HG03159 (cell line): ENCODE results near the gene PLAU.
"Not testable (repeated sequence)": the region's sequence is repeated elsewhere in the genome, so short reads cannot be mapped to it uniquely, and the experiment has no call there.

ENCODE experiments used
- ATAC-seq: cut with Tn5 transposase; IDR thresholded peaks from one replicate; pipeline ENCODE4 v1.9.1; 2021; ENCODE audit warnings: mild to moderate bottlenecking, moderate library complexity; ENCODE audit not compliant: unreplicated experiment

PLAU gene

GRCh38 chr10:73948947-73949633, 38.2 kb downstream of the PLAU start:
- no peak for ATAC-seq

GRCh38 chr10:73950155-73950948, 39.4 kb downstream of the PLAU start:
- no peak for ATAC-seq

GRCh38 chr10:73953665-73954064, 42.7 kb downstream of the PLAU start:
- no peak for ATAC-seq

GRCh38 chr10:73954737-73955136, 43.8 kb downstream of the PLAU start:
- no peak for ATAC-seq

DNA sequence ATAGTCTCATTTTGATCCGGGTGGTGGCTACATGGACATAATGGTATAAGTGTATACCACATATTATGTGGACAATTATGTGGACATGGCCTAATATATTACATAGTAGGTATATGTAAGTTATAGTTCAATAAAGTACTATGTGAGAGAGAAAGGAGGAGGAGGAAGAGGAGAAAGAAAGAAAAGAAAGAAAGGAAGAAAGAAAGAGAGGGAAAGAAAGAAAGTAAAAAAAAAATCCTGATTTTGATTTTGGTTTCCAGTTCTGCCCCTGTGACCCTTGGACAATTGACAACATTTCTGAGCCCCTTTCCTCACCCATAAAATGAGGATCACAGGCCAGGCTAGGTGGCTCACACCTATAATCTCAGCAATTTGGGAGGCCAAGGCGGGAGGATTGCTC, 44.8 kb downstream of the PLAU start:
- no peak for ATAC-seq

- peak; percentile 50 for ATAC-seq
These were observed 45.8 kb downstream of the PLAU start for GRCh38 chr10:73956476-73957359.

- no peak for ATAC-seq
These were observed 48.7 kb downstream of the PLAU start for GRCh38 chr10:73959484-73960243.

GRCh38 chr10:73962386-73962785, 51.5 kb downstream of the PLAU start:
- ATAC-seq = no peak

DNA sequence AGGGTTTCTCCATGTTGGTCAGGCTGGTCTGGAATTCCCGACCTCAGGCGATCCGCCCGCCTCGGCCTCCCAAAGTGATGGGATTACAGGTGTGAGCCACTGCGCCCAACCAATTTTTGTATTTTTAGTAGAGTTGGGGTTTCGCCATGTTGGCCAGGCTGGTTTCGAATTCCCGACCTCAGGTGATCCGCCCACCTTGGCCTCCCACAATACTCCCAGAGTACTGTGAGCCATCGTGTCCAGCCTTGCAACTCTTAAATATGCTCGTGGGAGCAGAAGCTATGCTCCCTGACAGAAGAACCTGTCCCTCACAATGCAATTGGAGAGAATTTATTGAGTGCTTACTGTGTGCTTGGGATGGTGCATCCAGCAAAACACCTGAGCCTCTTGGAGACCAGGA, 52.6 kb downstream of the PLAU start:
- ATAC-seq = not testable (repeated sequence)

DNA sequence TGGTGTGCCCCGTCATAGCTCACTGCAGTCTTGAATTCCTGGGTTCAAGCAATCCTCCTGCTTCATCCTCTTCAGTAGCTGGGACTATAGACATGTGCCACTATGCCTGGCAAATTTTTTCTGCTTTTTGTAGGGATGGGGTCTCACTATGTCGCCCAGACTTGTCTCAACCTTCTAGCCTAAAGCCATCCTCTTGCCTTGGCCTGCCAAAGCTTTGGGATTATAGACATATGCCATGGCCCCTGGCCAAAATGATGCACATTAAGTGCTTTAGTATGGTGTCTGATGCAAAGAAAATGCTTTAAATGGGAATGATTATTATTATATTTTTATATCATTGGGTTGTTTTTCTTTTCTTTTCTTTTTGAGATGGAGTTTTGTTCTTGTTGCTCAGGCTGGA, 53.8 kb downstream of the PLAU start:
- ATAC-seq = no peak

DNA sequence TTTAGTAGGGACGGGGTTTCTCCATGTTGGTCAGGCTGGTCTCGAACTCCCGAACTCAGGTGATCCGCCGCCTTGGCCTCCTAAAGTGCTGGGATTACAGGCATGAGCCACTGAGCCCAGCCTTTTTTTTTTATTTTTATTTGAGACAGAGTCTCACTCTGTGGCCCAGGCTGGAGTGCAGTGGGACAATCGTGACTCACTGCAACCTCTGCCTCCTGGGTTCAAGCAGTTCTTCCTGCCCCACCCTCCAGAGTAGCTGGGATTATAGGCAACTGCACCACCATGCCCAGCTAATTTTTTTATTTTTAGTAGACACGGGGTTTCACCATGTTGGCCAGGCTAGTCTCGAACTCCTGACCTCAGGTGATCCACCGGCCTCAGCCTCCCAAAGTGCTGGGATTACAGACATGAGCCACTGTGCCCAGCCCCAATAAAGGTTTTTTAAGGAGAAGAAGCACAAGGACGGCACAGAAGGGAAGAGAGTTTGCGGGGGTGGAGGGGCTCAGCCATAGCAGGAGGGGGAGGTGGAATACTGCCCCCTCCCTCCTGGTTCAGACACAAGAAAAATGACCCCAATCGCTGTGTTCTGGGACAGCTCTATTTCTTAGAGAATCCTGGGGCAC, 54.4 kb downstream of the PLAU start:
- not testable (repeated sequence) for ATAC-seq

GRCh38 chr10:73965890-73966768, 55.2 kb downstream of the PLAU start:
- no peak for ATAC-seq

GRCh38 chr10:73967022-73967429, 56.1 kb downstream of the PLAU start:
- no peak for ATAC-seq
